ENCODE measurements around the gene PLEKHJ1.

The PLEKHJ1 gene

DNA sequence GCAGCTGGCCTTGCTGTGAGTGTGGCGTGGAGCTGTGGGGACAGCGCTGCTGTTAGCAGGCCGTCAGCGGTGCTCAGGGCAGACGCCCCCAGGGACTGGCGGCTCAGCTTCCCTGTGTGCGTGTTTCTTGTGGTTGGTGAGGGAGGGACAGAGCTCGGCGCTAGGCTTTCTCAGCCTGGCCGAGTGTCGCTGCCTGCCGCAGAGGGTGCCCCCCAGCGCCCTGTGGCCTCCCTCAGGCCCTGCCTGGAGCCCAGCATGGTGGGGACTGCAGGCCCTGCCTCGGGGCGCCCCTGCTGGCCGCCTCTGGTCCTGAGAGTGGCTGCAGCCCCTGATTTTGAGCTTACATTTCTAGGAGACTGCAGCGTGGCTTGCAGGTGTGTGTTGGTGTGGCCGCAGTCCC is 36.9 kb downstream of the PLEKHJ1 start:
- H3K36me3 ChIP-seq, result peaks cover 59% of the 10 kb centered on the region
- TF ChIP-seq, protein P1, sequence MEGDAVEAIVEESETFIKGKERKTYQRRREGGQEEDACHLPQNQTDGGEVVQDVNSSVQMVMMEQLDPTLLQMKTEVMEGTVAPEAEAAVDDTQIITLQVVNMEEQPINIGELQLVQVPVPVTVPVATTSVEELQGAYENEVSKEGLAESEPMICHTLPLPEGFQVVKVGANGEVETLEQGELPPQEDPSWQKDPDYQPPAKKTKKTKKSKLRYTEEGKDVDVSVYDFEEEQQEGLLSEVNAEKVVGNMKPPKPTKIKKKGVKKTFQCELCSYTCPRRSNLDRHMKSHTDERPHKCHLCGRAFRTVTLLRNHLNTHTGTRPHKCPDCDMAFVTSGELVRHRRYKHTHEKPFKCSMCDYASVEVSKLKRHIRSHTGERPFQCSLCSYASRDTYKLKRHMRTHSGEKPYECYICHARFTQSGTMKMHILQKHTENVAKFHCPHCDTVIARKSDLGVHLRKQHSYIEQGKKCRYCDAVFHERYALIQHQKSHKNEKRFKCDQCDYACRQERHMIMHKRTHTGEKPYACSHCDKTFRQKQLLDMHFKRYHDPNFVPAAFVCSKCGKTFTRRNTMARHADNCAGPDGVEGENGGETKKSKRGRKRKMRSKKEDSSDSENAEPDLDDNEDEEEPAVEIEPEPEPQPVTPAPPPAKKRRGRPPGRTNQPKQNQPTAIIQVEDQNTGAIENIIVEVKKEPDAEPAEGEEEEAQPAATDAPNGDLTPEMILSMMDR (IDR thresholded peaks at IDR 0.05; ENCODE audit: low read depth, low read length), result peak; percentile 64
- no peak overlapping the region for H3K4me3 ChIP-seq (ENCODE audit: low read depth, low read length)
- no peaks in the 10 kb centered on the region for H3K27me3 ChIP-seq
- DNase-seq, result peak; percentile 68
- H3K4me1 ChIP-seq, result no peaks in the 10 kb centered on the region
- no peaks in the 10 kb centered on the region for H3K9me3 ChIP-seq

DNA sequence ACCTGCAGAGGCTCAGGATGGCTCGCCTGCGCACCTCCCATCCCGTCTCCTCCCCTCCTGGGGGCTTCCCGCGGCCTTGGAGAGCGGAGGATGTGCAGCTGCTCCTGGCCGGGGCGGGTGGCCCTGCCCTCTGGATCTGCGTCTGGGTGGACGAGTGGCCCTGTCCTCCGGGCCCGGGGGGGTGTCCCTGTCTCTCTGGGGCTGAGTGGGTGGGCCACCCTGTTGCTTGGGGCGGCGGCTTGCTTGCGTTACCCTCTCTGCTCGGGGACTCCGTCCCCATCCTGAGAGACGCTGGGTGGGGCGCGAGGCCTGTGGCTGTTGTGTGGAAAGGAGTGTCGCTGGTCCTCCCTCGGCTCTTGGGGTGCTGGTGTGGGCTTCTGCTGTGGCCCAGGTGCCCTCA is 37.8 kb downstream of the PLEKHJ1 start:
- TF ChIP-seq, protein P1 (IDR thresholded peaks at IDR 0.05; ENCODE audit: low read depth, low read length), result no peak
- Histone ChIP-seq H3K36me3 (peaks cover 53% of the 10 kb centered on the region), H3K4me1 (no peaks in the 10 kb centered on the region)

GRCh38 chr19:2197270-2197669 is 38.9 kb downstream of the PLEKHJ1 start:
- Histone ChIP-seq H3K9me3 (no peaks in the 10 kb centered on the region), H3K4me3 (ENCODE audit: low read depth, low read length) (no peak overlapping the region), H3K36me3 (peaks cover 60% of the 10 kb centered on the region), H3K4me1 (no peaks in the 10 kb centered on the region), H3K27me3 (no peaks in the 10 kb centered on the region)
- DNase-seq, result no peak
- TF ChIP-seq, protein P1 (IDR thresholded peaks at IDR 0.05; ENCODE audit: low read depth, low read length), result no peak

More for the DNA sequence above, 37.8 kb downstream of the PLEKHJ1 start:
- H3K27me3 ChIP-seq, result no peaks in the 10 kb centered on the region
- H3K9me3 ChIP-seq, result no peaks in the 10 kb centered on the region
- DNase-seq, result no peak
- H3K4me3 ChIP-seq (ENCODE audit: low read depth, low read length), result no peak overlapping the region

- TF ChIP-seq, protein P1 (IDR thresholded peaks at IDR 0.05; ENCODE audit: low read depth, low read length), result no peak
- peaks cover 64% of the 10 kb centered on the region for H3K36me3 ChIP-seq
- no peak overlapping the region for H3K4me3 ChIP-seq (ENCODE audit: low read depth, low read length)
- H3K27me3 ChIP-seq, result no peaks in the 10 kb centered on the region
- H3K9me3 ChIP-seq, result no peaks in the 10 kb centered on the region
- no peaks in the 10 kb centered on the region for H3K4me1 ChIP-seq
- no peak for DNase-seq
These were observed 40.2 kb downstream of the PLEKHJ1 start for GRCh38 chr19:2195914-2196313.

GRCh38 chr19:2195361-2195760 is 40.8 kb downstream of the PLEKHJ1 start:
- Histone ChIP-seq H3K36me3 (peaks cover 69% of the 10 kb centered on the region), H3K27me3 (no peaks in the 10 kb centered on the region), H3K4me3 (ENCODE audit: low read depth, low read length) (no peak overlapping the region), H3K4me1 (no peaks in the 10 kb centered on the region), H3K9me3 (no peaks in the 10 kb centered on the region)
- TF ChIP-seq, protein P1 (IDR thresholded peaks at IDR 0.05; ENCODE audit: low read depth, low read length), result no peak
- no peak for DNase-seq

DNA sequence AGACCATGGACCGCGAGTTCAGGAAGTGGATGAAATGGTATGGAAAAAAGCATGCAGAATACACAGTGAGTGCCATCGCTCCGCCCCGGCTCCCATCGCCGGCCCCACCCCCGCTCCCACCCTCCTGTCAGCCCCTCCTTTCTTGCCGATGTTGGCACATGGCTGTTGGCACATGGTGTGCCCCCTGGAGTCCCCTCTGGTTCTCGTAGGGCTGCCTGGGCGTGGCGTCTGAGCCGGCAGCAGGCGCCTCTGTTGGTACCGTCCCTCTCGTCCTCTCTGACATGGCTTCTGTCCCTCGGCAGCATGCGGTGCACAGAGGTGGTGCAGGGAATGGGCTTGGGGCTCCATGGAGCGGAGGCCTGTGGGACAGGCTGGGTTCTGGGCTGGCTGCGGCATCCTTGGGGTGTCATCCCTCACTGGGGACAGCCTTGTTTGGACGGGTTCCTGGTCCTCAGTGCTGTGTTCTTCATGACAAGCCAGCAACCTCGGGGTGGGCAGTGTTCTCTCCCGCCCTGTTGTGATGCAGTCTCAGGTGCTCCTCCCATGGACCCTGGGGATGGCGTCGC is 41.5 kb downstream of the PLEKHJ1 start:
- no peak for DNase-seq
- H3K27me3 ChIP-seq, result no peaks in the 10 kb centered on the region
- H3K4me1 ChIP-seq, result no peaks in the 10 kb centered on the region
- no peak overlapping the region for H3K4me3 ChIP-seq (ENCODE audit: low read depth, low read length)
- no peaks in the 10 kb centered on the region for H3K9me3 ChIP-seq
- H3K36me3 ChIP-seq, result peaks cover 70% of the 10 kb centered on the region
- TF ChIP-seq, protein P1 (IDR thresholded peaks at IDR 0.05; ENCODE audit: low read depth, low read length), result no peak
